SK-N-SH (cell line): Measurements from ENCODE around the gene ZBTB7B. TPM values are rescaled to one million over a fixed set of nuclear protein-coding genes. Genes with fewer than 3 reads are reported as not detected.

Source experiments
- CTCF ChIA-PET: fragments of 300-600, 350-600 bp; formaldehyde crosslinking; extraction: SDS; loops from one replicate; lab custom pipeline; 2021; lab: Yijun Ruan, JAX
- POLR2A ChIA-PET: fragments of 350-600 bp; sonication (Branson Sonifier 250); formaldehyde crosslinking; extraction: SDS; loops from one replicate; lab custom pipeline; 2020; ENCODE audit warnings: antibody characterized with exemption, inconsistent platforms; lab: Yijun Ruan, JAX
- DNase-seq: peaks from one replicate; pipeline ENCODE4 v3.0.0; 2012
- H2AFZ ChIP-seq: fragments of 200-600 bp; sonication (generic); 2 replicates; pipeline ENCODE4 v1.8.1; 2016; ENCODE audit warnings: antibody characterized with exemption, mild to moderate bottlenecking, low read depth
- H3F3A ChIP-seq: fragments of 200-600 bp; sonication (generic); replicated peaks from 2 replicates; pipeline ENCODE3; 2016; ENCODE audit warnings: antibody characterized with exemption, mild to moderate bottlenecking; ENCODE audit not compliant: insufficient read depth
- H3K27ac ChIP-seq, 2 experiments: fragments of 200-500 bp in 1 of 2; fragments of 200-600 bp in 1 of 2; sonication (Bioruptor generic) in 1 of 2; sonication (generic), shearing (Covaris generic) in 1 of 2; 2 replicates each; pipeline versions ENCODE4 v1.5.1 to v1.6.1; 2014 to 2016; ENCODE audit warnings: low read depth in 2 of 2, inconsistent platforms in 1 of 2, low read length in 1 of 2, mild to moderate bottlenecking in 1 of 2, mixed read lengths in 1 of 2
- H3K27me3 ChIP-seq: fragments of 200-600 bp; sonication (generic), shearing (Covaris generic); 2 replicates; pipeline ENCODE4 v1.6.1; 2016; ENCODE audit warnings: mixed run types; ENCODE audit not compliant: insufficient read depth
- H3K36me3 ChIP-seq, 2 experiments: fragments of 200-500 bp in 1 of 2; fragments of 200-600 bp in 1 of 2; sonication (Bioruptor generic) in 1 of 2; sonication (generic) in 1 of 2; replicated peaks in 1 of 2; 2 replicates each; pipeline versions ENCODE3 to v1.5.1; 2014 to 2016; ENCODE audit warnings: low read length in 1 of 2, mild to moderate bottlenecking in 1 of 2; ENCODE audit not compliant: insufficient read depth in 2 of 2, control insufficient read depth in 1 of 2
- H3K4me1 ChIP-seq, 2 experiments: fragments of 200-500 bp in 1 of 2; fragments of 200-600 bp in 1 of 2; sonication (Bioruptor generic) in 1 of 2; sonication (generic), shearing (Covaris generic) in 1 of 2; 2 replicates each; pipeline versions ENCODE4 v1.5.1 to v1.6.1; 2014 to 2016; ENCODE audit warnings: low read depth in 1 of 2, low read length in 1 of 2, mixed run types in 1 of 2; ENCODE audit not compliant: insufficient read depth in 2 of 2, control insufficient read depth in 1 of 2
- H3K4me2 ChIP-seq: fragments of 200-600 bp; sonication (generic), shearing (Covaris generic); 2 replicates; pipeline ENCODE4 v1.6.1; 2017; ENCODE audit warnings: mixed run types
- H3K4me3 ChIP-seq, 2 experiments: fragments of 200-500 bp in 1 of 2; fragments of 200-600 bp in 1 of 2; sonication (Bioruptor generic) in 1 of 2; sonication (generic), shearing (Covaris generic) in 1 of 2; 2 replicates each; pipeline versions ENCODE4 v1.5.1 to v1.8.1; 2014 to 2016; ENCODE audit warnings: low read depth in 2 of 2, inconsistent platforms in 1 of 2, low read length in 1 of 2, mild to moderate bottlenecking in 1 of 2, mixed read lengths in 1 of 2, moderate library complexity in 1 of 2
- H3K79me2 ChIP-seq: fragments of 200-600 bp; sonication (generic); 2 replicates; pipeline ENCODE4 v1.8.1; 2017; ENCODE audit warnings: mild to moderate bottlenecking; ENCODE audit not compliant: insufficient read depth
- H3K9ac ChIP-seq: fragments of 200-600 bp; sonication (generic); 2 replicates; pipeline ENCODE4 v1.6.1; 2017; ENCODE audit warnings: mixed run types
- H3K9me2 ChIP-seq: fragments of 200-600 bp; sonication (generic); 2 replicates; pipeline ENCODE4 v1.6.1; 2017; ENCODE audit warnings: mixed run types
- H3K9me3 ChIP-seq: fragments of 200-600 bp; sonication (generic); 2 replicates; pipeline ENCODE4 v1.6.1; 2017; ENCODE audit warnings: mixed run types, mild to moderate bottlenecking, moderate library complexity
- H4K20me1 ChIP-seq: fragments of 200-600 bp; sonication (generic); 2 replicates; pipeline ENCODE4 v1.6.1; 2017; ENCODE audit warnings: mild to moderate bottlenecking, mixed run types; ENCODE audit not compliant: insufficient read depth
- CHD2 ChIP-seq: fragments of 150-350 bp; IDR thresholded peaks from 2 replicates; pipeline ENCODE4 v1.6.1; 2018; ENCODE audit warnings: low read length; ENCODE audit not compliant: partially characterized antibody
- ELF1 ChIP-seq: IDR thresholded peaks from 2 replicates; pipeline ENCODE4 v1.4.0; 2012
- EZH2phosphoT487 ChIP-seq: fragments of 200-600 bp; sonication (generic); IDR thresholded peaks from 2 replicates; pipeline ENCODE4 v1.6.1; 2017; ENCODE audit warnings: low read depth, mixed run types, mild to moderate bottlenecking, antibody characterized with exemption, moderate library complexity, borderline replicate concordance
- FOSL2 ChIP-seq: IDR thresholded peaks from 2 replicates; pipeline ENCODE4 v1.4.0; 2012; ENCODE audit warnings: low read depth, mild to moderate bottlenecking, moderate library complexity, borderline replicate concordance
- GABPA ChIP-seq: IDR thresholded peaks from 2 replicates; pipeline ENCODE4 v1.4.0; 2012; ENCODE audit warnings: low read depth, mild to moderate bottlenecking
- GATA2 ChIP-seq: sonication (generic); formaldehyde crosslinking; IDR thresholded peaks from 2 replicates; pipeline ENCODE4 v1.5.0; 2020; ENCODE audit warnings: mild to moderate bottlenecking, missing genetic modification reagents
- JUND ChIP-seq: IDR thresholded peaks from 2 replicates; pipeline ENCODE4 v1.4.0; 2012
- MEF2A ChIP-seq: IDR thresholded peaks from 2 replicates; pipeline ENCODE4 v1.4.0; 2012; ENCODE audit warnings: low read depth, borderline replicate concordance
- NFIC ChIP-seq: IDR thresholded peaks from 2 replicates; pipeline ENCODE4 v1.4.0; 2012; ENCODE audit warnings: borderline replicate concordance
- RCOR1 ChIP-seq: fragments of 150-350 bp; IDR thresholded peaks from 2 replicates; pipeline ENCODE4 v1.6.1; 2017; ENCODE audit warnings: antibody characterized with exemption, low read length
- SMC3 ChIP-seq: IDR thresholded peaks from 2 replicates; pipeline ENCODE4 v1.6.1; 2012; ENCODE audit warnings: low read depth, low read length, improper control_type of control experiment
- TEAD4 ChIP-seq: IDR thresholded peaks from 2 replicates; pipeline ENCODE4 v1.4.0; 2012; ENCODE audit warnings: mild to moderate bottlenecking, borderline replicate concordance; ENCODE audit not compliant: insufficient read depth
- USF1 ChIP-seq: IDR thresholded peaks from 2 replicates; pipeline ENCODE4 v1.4.0; 2012; ENCODE audit warnings: low read depth, borderline replicate concordance
- ZBTB33 ChIP-seq: IDR thresholded peaks from 2 replicates; pipeline ENCODE4 v1.4.0; 2012; ENCODE audit warnings: low read depth, borderline replicate concordance
- WGBS: methylation state at CpG from one replicate; pipeline ENCODE4 v1.1.6; 2017; ENCODE audit warnings: low lambda C conversion rate; 5-methylcytosine and 5-hydroxymethylcytosine counted together
- polyA plus RNA-seq, 3 experiments: library from polyadenylated mRNA; depleted of rRNA; stranded (reverse); fragments of >200 nt; gene quantifications; 2 replicates each; pipeline ENCODE4 v1.2.3, GENCODE V29; 2012
- TF ChIP-seq, protein P1 (sequence below): IDR thresholded peaks from 2 replicates; pipeline ENCODE4; 2012
- TF ChIP-seq, protein P2 (sequence below): fragments of 150-350 bp; IDR thresholded peaks from 2 replicates; pipeline ENCODE4 v1.6.1; 2016; ENCODE audit warnings: mild to moderate bottlenecking, low read depth, low read length

ZBTB7B gene
- polyA plus RNA-seq, 1 of the 3 experiments (the other 2 are of a cell fraction), result 15.7 TPM

- no peak overlapping the region for H3K9ac ChIP-seq
- 91% methylated on average over 6 of the region's 6 CpGs for WGBS
- no peaks in the 10 kb centered on the region for H4K20me1 ChIP-seq
- no peaks in the 10 kb centered on the region for H3K9me3 ChIP-seq
- no peak overlapping the region for H2AFZ ChIP-seq
- no peaks in the 10 kb centered on the region for H3K9me2 ChIP-seq
- H3K27ac ChIP-seq, result no peak overlapping the region
- H3K79me2 ChIP-seq, result peaks cover 57% of the 10 kb centered on the region
- H3K4me3 ChIP-seq, result no peak overlapping the region
- H3K4me1 ChIP-seq, result peaks cover 2 to 26% of the 10 kb centered on the region in 2 experiments; a peak in 3 of 4 replicates
- no peak overlapping the region for H3K4me2 ChIP-seq
- no peaks in the 10 kb centered on the region for H3K27me3 ChIP-seq
- POLR2A ChIA-PET, result interaction anchor here (1.2 kb wide), 1 partner anchor 32 kb away, joined by 3 read pairs; no protein-coding TSS in a partner anchor
- DNase-seq, result no peak
- peaks cover 24 to 33% of the 10 kb centered on the region in 2 experiments for H3K36me3 ChIP-seq
- H3F3A ChIP-seq, result peaks cover 5% of the 10 kb centered on the region
- TF ChIP-seq CHD2 (no peak), EZH2phosphoT487 (no peak), ELF1 (no peak), MEF2A (no peak), USF1 (no peak), SMC3 (no peak), GATA2 (CRISPR knock-in tag) (no peak), RCOR1 (no peak), FOSL2 (no peak), JUND (no peak), NFIC (no peak), GABPA (no peak), TEAD4 (no peak), ZBTB33 (no peak)
- TF ChIP-seq, protein P1, sequence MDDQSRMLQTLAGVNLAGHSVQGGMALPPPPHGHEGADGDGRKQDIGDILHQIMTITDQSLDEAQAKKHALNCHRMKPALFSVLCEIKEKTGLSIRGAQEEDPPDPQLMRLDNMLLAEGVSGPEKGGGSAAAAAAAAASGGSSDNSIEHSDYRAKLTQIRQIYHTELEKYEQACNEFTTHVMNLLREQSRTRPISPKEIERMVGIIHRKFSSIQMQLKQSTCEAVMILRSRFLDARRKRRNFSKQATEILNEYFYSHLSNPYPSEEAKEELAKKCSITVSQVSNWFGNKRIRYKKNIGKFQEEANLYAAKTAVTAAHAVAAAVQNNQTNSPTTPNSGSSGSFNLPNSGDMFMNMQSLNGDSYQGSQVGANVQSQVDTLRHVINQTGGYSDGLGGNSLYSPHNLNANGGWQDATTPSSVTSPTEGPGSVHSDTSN, result no peak
- TF ChIP-seq, protein P2, sequence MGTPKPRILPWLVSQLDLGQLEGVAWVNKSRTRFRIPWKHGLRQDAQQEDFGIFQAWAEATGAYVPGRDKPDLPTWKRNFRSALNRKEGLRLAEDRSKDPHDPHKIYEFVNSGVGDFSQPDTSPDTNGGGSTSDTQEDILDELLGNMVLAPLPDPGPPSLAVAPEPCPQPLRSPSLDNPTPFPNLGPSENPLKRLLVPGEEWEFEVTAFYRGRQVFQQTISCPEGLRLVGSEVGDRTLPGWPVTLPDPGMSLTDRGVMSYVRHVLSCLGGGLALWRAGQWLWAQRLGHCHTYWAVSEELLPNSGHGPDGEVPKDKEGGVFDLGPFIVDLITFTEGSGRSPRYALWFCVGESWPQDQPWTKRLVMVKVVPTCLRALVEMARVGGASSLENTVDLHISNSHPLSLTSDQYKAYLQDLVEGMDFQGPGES, result no peak
- TF ChIP-seq, all 33 proteins: peak for 0
- CTCF ChIA-PET, result interaction anchor here (1.1 to 37.5 kb wide), 6 partner anchors 11 to 93 kb away, joined by 3 to 640 read pairs (median 8); partner anchors contain the start of genes LENEP, PYGO2 and ZBTB7B
Observed at GRCh38 chr1:154987326-154987725, 15.3 kb upstream of the ZBTB7B start.
